GM18526 (cell line): ENCODE data around the gene CHRNA7.

Source experiments
- POLR2A ChIP-seq: IDR thresholded peaks from 3 replicates; pipeline ENCODE4 v1.6.1; 2011; ENCODE audit not compliant: insufficient read length; ENCODE audit errors: extremely low read depth

The CHRNA7 gene

DNA sequence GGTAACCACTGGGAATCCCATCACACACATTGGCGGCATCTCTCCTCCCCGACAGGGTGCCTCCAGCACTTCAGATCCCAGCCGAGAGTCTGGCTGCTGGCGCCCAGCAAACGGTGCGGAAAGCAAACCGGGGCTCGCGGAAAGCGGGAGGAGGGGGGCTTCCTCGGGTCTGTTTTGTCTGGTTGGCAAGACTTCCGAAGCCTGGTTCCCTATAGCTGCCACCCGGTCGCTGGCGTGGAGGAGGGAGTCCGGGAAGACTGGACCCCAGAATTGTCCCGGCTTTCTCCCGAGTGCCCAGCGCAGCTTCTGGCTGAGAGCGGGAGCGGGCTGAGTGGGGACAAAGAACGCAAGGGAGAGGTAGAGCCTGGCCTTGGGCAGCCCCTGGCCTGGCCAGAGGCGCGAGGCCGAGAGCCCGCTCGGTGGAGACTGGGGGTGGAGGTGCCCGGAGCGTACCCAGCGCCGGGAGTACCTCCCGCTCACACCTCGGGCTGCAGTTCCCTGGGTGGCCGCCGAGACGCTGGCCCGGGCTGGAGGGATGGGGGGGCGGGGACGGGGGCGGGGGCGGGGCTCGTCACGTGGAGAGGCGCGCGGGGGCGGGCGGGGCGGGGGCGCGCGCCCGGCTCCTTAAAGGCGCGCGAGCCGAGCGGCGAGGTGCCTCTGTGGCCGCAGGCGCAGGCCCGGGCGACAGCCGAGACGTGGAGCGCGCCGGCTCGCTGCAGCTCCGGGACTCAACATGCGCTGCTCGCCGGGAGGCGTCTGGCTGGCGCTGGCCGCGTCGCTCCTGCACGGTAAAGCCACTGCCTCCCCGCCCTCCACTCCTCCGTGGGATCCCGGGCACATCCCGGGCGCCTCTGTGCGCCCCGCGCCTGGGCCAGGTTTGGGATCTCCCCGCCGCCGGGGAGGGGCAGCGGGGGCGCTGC is at the start of gene CHRNA7:
Gene CHRNA7, plus strand, starts transcription at position 654 of the 920 bp plus-strand sequence. Its CDS starts 80 bp downstream, at position 734.
- TF ChIP-seq POLR2A, result no peak

- TF ChIP-seq POLR2A, result no peak
Measured at GRCh38 chr15:31985607-31986006, 44.7 kb upstream of the CHRNA7 start.

- no peak for TF ChIP-seq POLR2A
Measured at GRCh38 chr15:31993062-31993461, 37.3 kb upstream of the CHRNA7 start.

- TF ChIP-seq POLR2A, result no peak
Measured at GRCh38 chr15:31997711-31998110, 32.6 kb upstream of the CHRNA7 start.

DNA sequence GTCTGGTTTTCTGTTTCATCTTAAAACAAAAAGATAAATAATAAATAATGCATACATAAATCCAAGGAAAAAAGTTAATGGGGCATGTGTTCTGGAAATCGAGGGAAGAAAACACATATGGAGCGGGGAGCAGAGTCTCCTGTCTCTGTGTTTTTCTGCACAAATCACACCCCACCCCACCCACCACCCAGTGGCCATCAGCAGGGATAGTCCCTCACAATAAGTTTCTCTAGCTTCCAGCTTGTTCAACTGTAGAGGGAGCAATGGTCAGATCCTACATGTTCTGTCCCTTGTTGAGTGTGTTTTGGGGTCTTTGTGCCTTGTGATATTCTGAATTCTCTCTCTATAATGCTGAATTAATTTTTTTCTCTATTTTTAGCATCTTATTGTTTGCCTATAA is 26.8 kb upstream of the CHRNA7 start:
- TF ChIP-seq POLR2A, result no peak

DNA sequence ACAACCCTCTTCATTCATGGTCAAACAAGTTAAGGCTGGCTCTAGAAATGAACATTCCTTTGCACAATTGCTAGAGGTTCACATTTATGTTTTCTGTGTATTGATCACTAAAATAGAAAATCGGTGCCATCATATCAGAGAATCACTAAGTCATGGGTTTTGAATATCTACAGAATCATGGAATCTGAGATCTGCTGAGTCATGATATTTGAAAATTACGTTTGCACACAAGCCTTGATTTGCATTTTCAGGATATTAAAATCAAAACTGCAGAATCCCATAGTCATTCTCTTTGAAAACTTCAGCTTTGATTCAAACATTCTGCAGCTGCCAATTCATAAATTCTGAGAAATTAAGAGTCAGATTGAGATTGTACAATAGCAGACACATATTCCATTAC is 26.1 kb upstream of the CHRNA7 start:
- no peak for TF ChIP-seq POLR2A

- no peak for TF ChIP-seq POLR2A
Measured at GRCh38 chr15:32007355-32007960, 22.9 kb upstream of the CHRNA7 start.

- no peak for TF ChIP-seq POLR2A
Measured at GRCh38 chr15:32014953-32015352, 15.4 kb upstream of the CHRNA7 start.

DNA sequence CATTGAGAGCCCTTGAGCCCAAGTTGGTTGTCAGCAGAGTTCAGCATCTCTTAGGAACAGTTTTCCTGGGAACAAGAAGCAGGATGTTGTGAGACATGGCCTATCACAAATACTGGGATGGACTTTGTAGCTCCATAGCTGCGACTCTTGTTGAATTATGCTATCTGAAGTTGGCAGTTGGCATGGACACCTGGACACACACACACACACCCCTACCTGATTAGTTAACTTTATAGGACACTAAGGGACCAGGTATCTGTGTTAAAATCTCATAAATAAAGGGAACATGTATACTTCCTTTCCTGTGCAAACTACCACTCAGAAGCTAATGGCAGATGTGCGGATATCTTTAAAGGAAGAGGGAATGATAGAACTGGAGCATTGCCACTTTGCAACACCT is 10.2 kb upstream of the CHRNA7 start:
- no peak for TF ChIP-seq POLR2A

GRCh38 chr15:32028921-32029320 is 1.4 kb upstream of the CHRNA7 start:
- TF ChIP-seq POLR2A, result no peak

DNA sequence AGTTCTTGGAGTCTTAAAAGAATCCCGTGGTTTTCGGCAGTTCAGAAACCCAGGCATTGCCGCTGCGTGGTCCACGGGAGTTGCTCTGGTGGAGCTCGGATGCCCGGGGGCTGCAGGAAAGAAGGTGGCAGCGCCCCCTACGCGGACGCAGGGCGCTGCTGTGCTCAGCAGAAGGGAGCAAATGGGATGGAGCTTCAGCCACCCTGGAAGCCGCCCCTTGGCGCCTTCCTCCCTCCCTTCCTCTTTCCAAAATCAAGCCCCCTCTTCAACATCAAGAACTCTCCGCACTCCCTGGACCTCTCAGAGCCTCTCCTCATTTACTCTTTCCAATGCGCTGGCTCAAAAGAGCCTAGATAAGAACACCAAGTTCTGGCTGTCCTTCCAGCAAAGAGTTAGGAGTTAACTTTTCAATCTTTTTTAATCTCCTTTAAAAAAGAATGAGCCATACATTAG is 880 bp upstream of the CHRNA7 start:
- no peak for TF ChIP-seq POLR2A

GRCh38 chr15:32030795-32031194 is 480 bp downstream of the CHRNA7 start:
- no peak for TF ChIP-seq POLR2A

- TF ChIP-seq POLR2A, result no peak
Measured at GRCh38 chr15:32033186-32033890, 3.0 kb downstream of the CHRNA7 start.

DNA sequence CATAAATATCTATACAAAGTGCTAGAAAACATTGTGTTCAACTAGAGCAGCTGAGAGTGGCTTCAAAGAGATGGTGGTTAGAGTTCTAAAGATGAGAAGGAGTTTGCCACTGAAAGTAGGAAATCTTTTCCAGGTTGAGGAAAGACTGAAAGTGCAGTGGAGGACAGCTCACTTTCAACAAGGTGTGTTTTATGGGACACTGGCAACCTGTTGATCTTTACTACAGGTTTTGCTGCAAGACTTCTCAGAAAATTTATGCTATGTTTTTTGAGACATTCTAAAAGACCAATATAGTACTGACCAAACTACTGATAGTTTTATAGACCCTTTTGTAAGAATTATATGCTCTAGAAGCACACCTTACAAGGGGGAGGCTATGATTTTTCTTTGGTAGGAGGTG is 3.8 kb downstream of the CHRNA7 start:
- TF ChIP-seq POLR2A, result no peak

DNA sequence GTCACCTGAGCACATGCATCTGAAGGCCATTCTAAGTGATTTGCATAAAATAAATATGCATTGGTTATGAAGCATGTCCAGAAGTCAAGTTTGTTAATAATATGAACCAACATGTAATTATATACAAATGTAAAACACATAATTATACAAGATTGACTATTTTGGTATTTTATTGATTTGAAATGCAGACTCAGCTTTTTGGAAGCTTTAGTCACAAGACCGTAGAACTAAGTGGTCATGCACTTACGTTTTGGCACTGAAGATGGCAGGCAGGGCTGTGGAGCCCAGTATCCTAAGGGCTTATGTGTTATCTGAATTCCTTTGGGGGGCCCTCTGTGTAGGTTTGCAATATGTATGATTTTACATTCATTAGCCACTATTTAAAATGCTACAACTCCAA is 5.0 kb downstream of the CHRNA7 start:
- TF ChIP-seq POLR2A, result no peak

DNA sequence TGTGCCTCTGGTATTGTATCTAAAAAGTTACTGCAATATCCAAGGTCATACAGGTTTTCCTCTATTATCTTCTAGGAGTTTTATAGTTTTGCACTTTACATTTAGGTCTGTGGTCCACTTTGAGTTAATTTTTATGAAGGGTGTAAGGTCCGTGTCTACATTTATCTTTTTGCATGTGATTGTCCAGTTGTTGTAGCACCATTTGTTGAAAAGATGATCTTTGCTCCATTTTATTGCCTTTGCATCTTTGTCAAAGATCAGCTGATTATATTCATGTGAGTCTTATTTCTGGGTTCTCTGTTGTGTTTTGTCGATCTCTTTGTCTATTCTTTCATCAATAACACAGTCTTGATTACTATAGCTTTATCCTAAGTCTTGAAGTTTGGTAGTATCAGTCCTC is 6.7 kb downstream of the CHRNA7 start:
- no peak for TF ChIP-seq POLR2A
